NCI-H2227 treated with DMSO at 0.1 percent for 48 hours (cell line): ENCODE measurements around the gene LTB4R.
A peak's percentile ranks its signal among the peaks of the same experiment; 100 is the strongest.
"Not testable (repeated sequence)": the region's sequence is repeated elsewhere in the genome, so short reads cannot be mapped to it uniquely, and the experiment has no call there.

Experiments
- DNase-seq: peaks from one replicate; lab custom pipeline; 2025; lab: John Stamatoyannopoulos, UW

LTB4R gene

GRCh38 chr14:24343795-24344660, 32.7 kb downstream of the LTB4R start:
- DNase-seq, result no peak

GRCh38 chr14:24347134-24347533, 35.8 kb downstream of the LTB4R start:
- DNase-seq, result no peak

- DNase-seq, result no peak
Observed at GRCh38 chr14:24348186-24348585, 36.9 kb downstream of the LTB4R start.

GRCh38 chr14:24349742-24350141, 38.4 kb downstream of the LTB4R start:
- DNase-seq, result no peak

- no peak for DNase-seq
Observed at GRCh38 chr14:24351517-24351916, 40.2 kb downstream of the LTB4R start.

- no peak for DNase-seq
Observed at GRCh38 chr14:24353559-24354481, 42.5 kb downstream of the LTB4R start.

- DNase-seq, result not testable (repeated sequence)
Observed at GRCh38 chr14:24354482-24354825, 43.2 kb downstream of the LTB4R start.

- DNase-seq, result no peak
Observed at GRCh38 chr14:24355009-24355408, 43.7 kb downstream of the LTB4R start.

- no peak for DNase-seq
Observed at GRCh38 chr14:24356208-24356607, 44.9 kb downstream of the LTB4R start.

GRCh38 chr14:24360281-24360680, 49.0 kb downstream of the LTB4R start:
- DNase-seq, result no peak

GRCh38 chr14:24361326-24361725, 50.0 kb downstream of the LTB4R start:
- no peak for DNase-seq

- no peak for DNase-seq
Observed at GRCh38 chr14:24362241-24362960, 51.1 kb downstream of the LTB4R start.

GRCh38 chr14:24363401-24363800, 52.1 kb downstream of the LTB4R start:
- no peak for DNase-seq

- DNase-seq, result no peak
Observed at GRCh38 chr14:24364841-24365240, 53.5 kb downstream of the LTB4R start.

- DNase-seq, result peak; percentile 82
Observed at GRCh38 chr14:24365600-24366412, 54.5 kb downstream of the LTB4R start.

GRCh38 chr14:24366413-24366720, 55.1 kb downstream of the LTB4R start:
- no peak for DNase-seq

- DNase-seq, result peak; percentile 96
Observed at GRCh38 chr14:24366721-24367513, 55.6 kb downstream of the LTB4R start.
